Activated CD4-positive, CD25-positive, alpha-beta regulatory T cell treated with anti-CD3 and anti-CD28 coated beads, Interleukin-2, amount 50 U/mL, for 24 hours (primary cell): Measurements from ENCODE around the gene CACUL1.

Experiments used
- ATAC-seq, 2 donors: fragments of 150-1000 bp; cut with Tn5 transposase; one replicate each; pipeline ENCODE4 v1.10.0; 2021; ENCODE audit warnings: mild to moderate bottlenecking in 1 of 2, moderate library complexity in 1 of 2

CACUL1 gene

GRCh38 chr10:118732245-118733165 lies 22.3 kb downstream of the CACUL1 start:
- peak; percentile 89 to 92 for ATAC-seq

GRCh38 chr10:118730756-118731456 lies 23.9 kb downstream of the CACUL1 start:
- ATAC-seq, result no peak

- no peak for ATAC-seq
Observed at GRCh38 chr10:118729641-118730258, 25.0 kb downstream of the CACUL1 start.

GRCh38 chr10:118729200-118729599 lies 25.6 kb downstream of the CACUL1 start:
- no peak for ATAC-seq

GRCh38 chr10:118725886-118726500 lies 28.8 kb downstream of the CACUL1 start:
- no peak for ATAC-seq

- ATAC-seq, result no peak
Observed at GRCh38 chr10:118723466-118723865, 31.3 kb downstream of the CACUL1 start.

- no peak for ATAC-seq
Observed at GRCh38 chr10:118721539-118721876, 33.3 kb downstream of the CACUL1 start.

- no peak for ATAC-seq
Observed at GRCh38 chr10:118720685-118721538, 33.9 kb downstream of the CACUL1 start.

GRCh38 chr10:118714366-118714765 lies 40.4 kb downstream of the CACUL1 start:
- ATAC-seq, result no peak

- ATAC-seq, result no peak
Observed at GRCh38 chr10:118712930-118713634, 41.7 kb downstream of the CACUL1 start.

- ATAC-seq, result no peak
Observed at GRCh38 chr10:118712080-118712479, 42.7 kb downstream of the CACUL1 start.

GRCh38 chr10:118710487-118710886 lies 44.3 kb downstream of the CACUL1 start:
- no peak for ATAC-seq

- no peak for ATAC-seq
Observed at GRCh38 chr10:118708571-118708970, 46.2 kb downstream of the CACUL1 start.

- ATAC-seq, result no peak
Observed at GRCh38 chr10:118704711-118705110, 50.1 kb downstream of the CACUL1 start.

- no peak for ATAC-seq
Observed at GRCh38 chr10:118701529-118702323, 53.0 kb downstream of the CACUL1 start.

GRCh38 chr10:118698421-118698820 lies 56.3 kb downstream of the CACUL1 start:
- ATAC-seq, result peak; percentile 100

GRCh38 chr10:118694848-118695247 lies 59.9 kb downstream of the CACUL1 start:
- no peak for ATAC-seq

- ATAC-seq, result no peak
Observed at GRCh38 chr10:118692872-118693271, 61.9 kb downstream of the CACUL1 start.

GRCh38 chr10:118689070-118689858 lies 65.5 kb downstream of the CACUL1 start:
- no peak for ATAC-seq

- ATAC-seq, result no peak
Observed at GRCh38 chr10:118687472-118687871, 67.3 kb downstream of the CACUL1 start.
